ENCODE measurements around the gene VCP.

Gene VCP

GRCh38 chr9:35067056-35067455 is 5.4 kb downstream of the VCP start:
- no peaks in the 10 kb centered on the region for H3K9me3 Mint-ChIP-seq
- H3K4me1 Mint-ChIP-seq (ENCODE audit: low read depth), result peaks cover 28% of the 10 kb centered on the region
- H3K36me3 Mint-ChIP-seq (ENCODE audit: low read depth), result peaks cover 83% of the 10 kb centered on the region
- H3K27ac Mint-ChIP-seq, result no peak overlapping the region
- no peak overlapping the region for H3K4me3 Mint-ChIP-seq
- no peaks in the 10 kb centered on the region for H3K27me3 Mint-ChIP-seq
- intact Hi-C loops (cut with micrococcal nuclease), result no loop called here

GRCh38 chr9:35060548-35061207 is 11.7 kb downstream of the VCP start:
- Mint-ChIP-seq H3K4me1 (ENCODE audit: low read depth) (no peaks in the 10 kb centered on the region), H3K27me3 (no peaks in the 10 kb centered on the region), H3K4me3 (no peak overlapping the region), H3K9me3 (no peaks in the 10 kb centered on the region), H3K27ac (no peak overlapping the region), H3K36me3 (ENCODE audit: low read depth) (peaks cover 97% of the 10 kb centered on the region)
- intact Hi-C loops (cut with micrococcal nuclease), result no loop called here

- Mint-ChIP-seq H3K4me1 (ENCODE audit: low read depth) (no peaks in the 10 kb centered on the region), H3K27me3 (no peaks in the 10 kb centered on the region), H3K4me3 (no peak overlapping the region), H3K36me3 (ENCODE audit: low read depth) (peaks cover 97% of the 10 kb centered on the region), H3K27ac (no peak overlapping the region), H3K9me3 (no peaks in the 10 kb centered on the region)
- intact Hi-C loops (cut with micrococcal nuclease), result no loop called here
These were observed 13.0 kb downstream of the VCP start for GRCh38 chr9:35059438-35059837.

GRCh38 chr9:35057271-35057620 is 15.2 kb downstream of the VCP start:
- no peak overlapping the region for H3K4me3 Mint-ChIP-seq
- peaks cover 10% of the 10 kb centered on the region for H3K4me1 Mint-ChIP-seq (ENCODE audit: low read depth)
- H3K27ac Mint-ChIP-seq, result no peak overlapping the region
- intact Hi-C loops (cut with micrococcal nuclease), result no loop called here
- H3K36me3 Mint-ChIP-seq (ENCODE audit: low read depth), result peaks cover 100% of the 10 kb centered on the region
- no peaks in the 10 kb centered on the region for H3K27me3 Mint-ChIP-seq
- H3K9me3 Mint-ChIP-seq, result no peaks in the 10 kb centered on the region

- no peak overlapping the region for H3K4me3 Mint-ChIP-seq
- peaks cover 100% of the 10 kb centered on the region for H3K36me3 Mint-ChIP-seq (ENCODE audit: low read depth)
- no peak overlapping the region for H3K27ac Mint-ChIP-seq
These were observed 15.7 kb downstream of the VCP start for GRCh38 chr9:35056571-35057270.

GRCh38 chr9:35054871-35055644 is 17.4 kb downstream of the VCP start:
- Mint-ChIP-seq H3K36me3 (ENCODE audit: low read depth) (peaks cover 100% of the 10 kb centered on the region), H3K9me3 (no peaks in the 10 kb centered on the region), H3K4me1 (ENCODE audit: low read depth) (peaks cover 10% of the 10 kb centered on the region), H3K27me3 (no peaks in the 10 kb centered on the region), H3K27ac (no peak overlapping the region), H3K4me3 (no peak overlapping the region)
- intact Hi-C loops (cut with micrococcal nuclease), result loop anchor here (5.0 kb wide), 1 partner anchor 158 kb away; a partner anchor contains a TSS

More at GRCh38 chr9:35056571-35057270, 15.7 kb downstream of the VCP start:
- Mint-ChIP-seq H3K9me3 (no peaks in the 10 kb centered on the region), H3K27me3 (no peaks in the 10 kb centered on the region), H3K4me1 (ENCODE audit: low read depth) (peaks cover 10% of the 10 kb centered on the region)
- intact Hi-C loops (cut with micrococcal nuclease), result no loop called here

GRCh38 chr9:35054185-35054835 is 18.1 kb downstream of the VCP start:
- intact Hi-C loops (cut with micrococcal nuclease), result loop anchor here (5.0 kb wide), 1 partner anchor 157 kb away; a partner anchor contains a TSS
- Mint-ChIP-seq H3K36me3 (ENCODE audit: low read depth) (peaks cover 100% of the 10 kb centered on the region), H3K4me3 (no peak overlapping the region), H3K27ac (no peak overlapping the region), H3K4me1 (ENCODE audit: low read depth) (peaks cover 10% of the 10 kb centered on the region), H3K27me3 (no peaks in the 10 kb centered on the region), H3K9me3 (no peaks in the 10 kb centered on the region)

GRCh38 chr9:35051069-35051967 is 21.1 kb downstream of the VCP start:
- H3K36me3 Mint-ChIP-seq (ENCODE audit: low read depth), result peaks cover 99% of the 10 kb centered on the region

GRCh38 chr9:35048511-35048910 is 23.9 kb downstream of the VCP start:
- Mint-ChIP-seq H3K9me3 (no peaks in the 10 kb centered on the region), H3K4me1 (ENCODE audit: low read depth) (peaks cover 11% of the 10 kb centered on the region), H3K27me3 (no peaks in the 10 kb centered on the region), H3K36me3 (ENCODE audit: low read depth) (peaks cover 96% of the 10 kb centered on the region), H3K27ac (no peak overlapping the region), H3K4me3 (no peak overlapping the region)
- intact Hi-C loops (cut with micrococcal nuclease), result no loop called here

More at GRCh38 chr9:35051069-35051967, 21.1 kb downstream of the VCP start:
- intact Hi-C loops (cut with micrococcal nuclease), result loop anchor here (5.0 kb wide), 1 partner anchor 154 kb away; a partner anchor contains a TSS
- Mint-ChIP-seq H3K4me3 (no peak overlapping the region), H3K9me3 (no peaks in the 10 kb centered on the region), H3K4me1 (ENCODE audit: low read depth) (peaks cover 10% of the 10 kb centered on the region), H3K27ac (no peak overlapping the region), H3K27me3 (no peaks in the 10 kb centered on the region)

GRCh38 chr9:35044071-35044470 is 28.4 kb downstream of the VCP start:
- no peak overlapping the region for H3K4me3 Mint-ChIP-seq

GRCh38 chr9:35042891-35043545 is 29.4 kb downstream of the VCP start:
- H3K4me3 Mint-ChIP-seq, result no peak overlapping the region
- no peaks in the 10 kb centered on the region for H3K27me3 Mint-ChIP-seq
- intact Hi-C loops (cut with micrococcal nuclease), result no loop called here
- no peak overlapping the region for H3K27ac Mint-ChIP-seq
- H3K4me1 Mint-ChIP-seq (ENCODE audit: low read depth), result peaks cover 28% of the 10 kb centered on the region
- H3K9me3 Mint-ChIP-seq, result no peaks in the 10 kb centered on the region
- H3K36me3 Mint-ChIP-seq (ENCODE audit: low read depth), result peaks cover 57% of the 10 kb centered on the region

More at GRCh38 chr9:35044071-35044470, 28.4 kb downstream of the VCP start:
- Mint-ChIP-seq H3K9me3 (no peaks in the 10 kb centered on the region), H3K27me3 (no peaks in the 10 kb centered on the region), H3K4me1 (ENCODE audit: low read depth) (peaks cover 28% of the 10 kb centered on the region), H3K36me3 (ENCODE audit: low read depth) (peaks cover 67% of the 10 kb centered on the region), H3K27ac (no peak overlapping the region)
- intact Hi-C loops (cut with micrococcal nuclease), result no loop called here

GRCh38 chr9:35042081-35042604 is 30.3 kb downstream of the VCP start:
- H3K27me3 Mint-ChIP-seq, result no peaks in the 10 kb centered on the region
- peaks cover 48% of the 10 kb centered on the region for H3K36me3 Mint-ChIP-seq (ENCODE audit: low read depth)
- intact Hi-C loops (cut with micrococcal nuclease), result no loop called here
- no peak overlapping the region for H3K27ac Mint-ChIP-seq
- H3K9me3 Mint-ChIP-seq, result no peaks in the 10 kb centered on the region
- H3K4me3 Mint-ChIP-seq, result no peak overlapping the region
- H3K4me1 Mint-ChIP-seq (ENCODE audit: low read depth), result peaks cover 28% of the 10 kb centered on the region
